ENCODE measurements around the gene NPB. TPM values are rescaled to one million over a fixed set of nuclear protein-coding genes. Genes with fewer than 3 reads are reported as not detected.
"Not testable (repeated sequence)": the region's sequence is repeated elsewhere in the genome, so short reads cannot be mapped to it uniquely, and the experiment has no call there.

NPB gene
- total and polyA plus RNA-seq, 2 donors (not counting 1 experiment from before 2014, with no cell fraction given) = 0.31 to 0.83 TPM

DNA sequence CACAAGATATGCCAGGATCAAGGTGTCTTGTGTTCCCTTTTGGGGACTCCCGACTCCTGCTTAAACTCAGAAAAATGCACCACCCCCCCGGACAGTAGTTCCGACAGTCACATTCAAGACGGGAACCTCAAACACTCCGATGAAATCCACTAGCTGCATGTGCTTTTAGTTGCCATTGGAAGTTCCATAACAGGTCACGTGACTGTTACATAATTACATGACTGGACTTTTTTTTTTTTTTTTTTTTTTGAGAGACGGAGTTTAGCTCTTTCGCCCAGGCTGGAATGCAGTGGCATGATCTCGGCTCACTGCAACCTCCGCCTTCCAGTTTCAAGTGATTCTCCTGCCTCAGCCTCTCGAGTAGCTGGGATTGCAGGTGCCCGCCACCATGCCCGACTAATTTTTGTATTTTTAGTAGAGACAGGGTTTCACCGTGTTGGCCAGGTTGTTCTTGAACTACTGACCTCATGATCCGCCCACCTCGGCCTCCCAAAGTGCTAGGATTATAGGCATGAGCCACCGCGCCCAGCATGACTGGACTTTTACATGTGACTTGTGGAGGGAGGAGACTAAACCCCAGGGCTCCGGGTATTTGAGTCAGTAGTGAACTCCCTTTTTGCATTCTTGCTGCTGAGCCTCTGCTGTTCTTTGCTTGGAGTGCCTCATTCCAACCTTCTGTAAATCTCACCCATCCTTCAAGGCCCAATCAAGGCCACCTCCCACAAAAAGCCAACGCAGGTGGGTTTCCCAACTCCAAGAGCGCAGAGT, 14.4 kb downstream of the NPB start:
- Histone ChIP-seq H3K27me3 (ENCODE audit: control insufficient read depth, insufficient read depth, low read length) (no peaks in the 10 kb centered on the region), H3K9ac (ENCODE audit: insufficient read depth, low read length) (no peak overlapping the region), H3K9me3 (ENCODE audit: control insufficient read depth, insufficient read depth, low read depth, low read length) (no peaks in the 10 kb centered on the region), H3K27ac (ENCODE audit: insufficient read depth, low read length) (peak overlapping the region; percentile 12), H3K36me3 (ENCODE audit: control insufficient read depth, insufficient read depth, low read length) (peaks cover 43% of the 10 kb centered on the region), H4K20me1 (ENCODE audit: control insufficient read depth, extremely low read depth, insufficient read depth, low read length) (no peaks in the 10 kb centered on the region), H3K4me3 (replicated peaks in 1 of 4; ENCODE audit: control extremely low read depth in 1 of 4, insufficient read depth in 1 of 4, low read depth in 3 of 4, low read length in 4 of 4) (peak overlapping the region; percentile 26 to 74 (median 70)), H3K4me1 (ENCODE audit: control insufficient read depth, extremely low read depth, insufficient read depth, low read length) (peaks cover 13% of the 10 kb centered on the region), H3K79me2 (ENCODE audit: control insufficient read depth, insufficient read depth, low read length) (peaks cover 43% of the 10 kb centered on the region), H2AFZ (ENCODE audit: low read length) (no peak overlapping the region), H3K4me2 (ENCODE audit: extremely low read depth, insufficient read depth, low read length) (peak overlapping the region; percentile 100)
- DNase-seq (ENCODE audit: low read depth in 2 of 2) = peak; percentile 41 to 72
- no peak for TF ChIP-seq EZH2 (IDR thresholded peaks at IDR 0.05; ENCODE audit: low read length, missing control alignments)
- TF ChIP-seq, protein P1, sequence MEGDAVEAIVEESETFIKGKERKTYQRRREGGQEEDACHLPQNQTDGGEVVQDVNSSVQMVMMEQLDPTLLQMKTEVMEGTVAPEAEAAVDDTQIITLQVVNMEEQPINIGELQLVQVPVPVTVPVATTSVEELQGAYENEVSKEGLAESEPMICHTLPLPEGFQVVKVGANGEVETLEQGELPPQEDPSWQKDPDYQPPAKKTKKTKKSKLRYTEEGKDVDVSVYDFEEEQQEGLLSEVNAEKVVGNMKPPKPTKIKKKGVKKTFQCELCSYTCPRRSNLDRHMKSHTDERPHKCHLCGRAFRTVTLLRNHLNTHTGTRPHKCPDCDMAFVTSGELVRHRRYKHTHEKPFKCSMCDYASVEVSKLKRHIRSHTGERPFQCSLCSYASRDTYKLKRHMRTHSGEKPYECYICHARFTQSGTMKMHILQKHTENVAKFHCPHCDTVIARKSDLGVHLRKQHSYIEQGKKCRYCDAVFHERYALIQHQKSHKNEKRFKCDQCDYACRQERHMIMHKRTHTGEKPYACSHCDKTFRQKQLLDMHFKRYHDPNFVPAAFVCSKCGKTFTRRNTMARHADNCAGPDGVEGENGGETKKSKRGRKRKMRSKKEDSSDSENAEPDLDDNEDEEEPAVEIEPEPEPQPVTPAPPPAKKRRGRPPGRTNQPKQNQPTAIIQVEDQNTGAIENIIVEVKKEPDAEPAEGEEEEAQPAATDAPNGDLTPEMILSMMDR (conservative IDR thresholded peaks at IDR 0.05 in 1 of 2, IDR thresholded peaks at IDR 0.05 in 1 of 2; ENCODE audit: low read depth in 1 of 2, low read length in 2 of 2) = no peak

DNA sequence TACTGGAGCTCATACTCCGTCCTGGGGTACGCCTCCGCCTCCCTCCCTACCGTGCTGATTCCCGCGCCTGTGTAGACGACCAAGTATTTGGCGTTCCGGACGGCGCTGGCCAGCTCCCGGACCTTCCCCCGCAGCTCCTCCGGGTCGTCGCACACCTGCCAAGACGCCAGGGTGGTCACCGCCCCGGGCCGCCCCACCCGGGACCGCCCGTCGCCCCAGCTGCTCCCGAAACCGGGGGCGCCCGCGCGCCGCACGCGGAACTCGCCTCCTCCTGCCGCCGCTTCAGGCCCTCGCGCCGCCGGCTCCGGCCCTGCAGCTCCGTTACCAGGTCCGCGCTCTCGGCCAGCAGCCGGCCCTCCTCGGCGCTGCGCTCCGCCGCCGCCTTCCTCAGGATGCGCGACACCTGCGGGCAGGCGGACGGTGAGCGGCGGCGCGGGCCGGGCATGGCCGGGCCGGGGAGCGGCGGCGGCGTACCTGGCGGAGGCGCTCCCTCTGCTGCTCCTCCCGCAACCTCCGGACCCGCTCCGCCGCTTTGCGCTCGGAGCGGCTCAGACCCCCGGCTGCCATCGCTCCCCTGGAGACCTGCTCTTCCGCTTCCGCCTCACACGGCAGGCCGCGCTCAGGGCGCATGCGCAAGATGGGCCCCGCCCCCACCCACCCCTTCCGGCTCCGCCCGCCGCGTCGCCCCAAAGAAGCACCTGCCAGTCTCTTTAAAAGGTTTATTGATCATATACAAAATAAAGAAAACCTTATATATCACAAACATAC, 15.7 kb downstream of the NPB start, which contains the start of gene SIRT7:
TSS of gene SIRT7 (minus strand) at position 612 of the 768 bp plus-strand sequence. CDS start at position 567, 45 bp downstream.
- Histone ChIP-seq H2AFZ (ENCODE audit: low read length) (no peak within 1 kb of the TSS), H3K4me1 (ENCODE audit: control insufficient read depth, extremely low read depth, insufficient read depth, low read length) (peaks cover 15% of the 10 kb centered on the region), H3K4me3 (replicated peaks in 1 of 4; ENCODE audit: control extremely low read depth in 1 of 4, insufficient read depth in 1 of 4, low read depth in 3 of 4, low read length in 4 of 4) (peak within 1 kb of the TSS; percentile 64 to 74 (median 70)), H4K20me1 (ENCODE audit: control insufficient read depth, extremely low read depth, insufficient read depth, low read length) (no peaks in the 10 kb centered on the region), H3K9ac (ENCODE audit: insufficient read depth, low read length) (peak within 1 kb of the TSS; percentile 72), H3K36me3 (ENCODE audit: control insufficient read depth, insufficient read depth, low read length) (peaks cover 46% of the 10 kb centered on the region), H3K9me3 (ENCODE audit: control insufficient read depth, insufficient read depth, low read depth, low read length) (no peaks in the 10 kb centered on the region), H3K27me3 (ENCODE audit: control insufficient read depth, insufficient read depth, low read length) (no peaks in the 10 kb centered on the region), H3K27ac (ENCODE audit: insufficient read depth, low read length) (peak within 1 kb of the TSS; percentile 56), H3K4me2 (ENCODE audit: extremely low read depth, insufficient read depth, low read length) (peak within 1 kb of the TSS; percentile 100), H3K79me2 (ENCODE audit: control insufficient read depth, insufficient read depth, low read length) (peaks cover 54% of the 10 kb centered on the region)
- no peak for TF ChIP-seq EZH2 (IDR thresholded peaks at IDR 0.05; ENCODE audit: low read length, missing control alignments)
- TF ChIP-seq, protein P1 (conservative IDR thresholded peaks at IDR 0.05 in 1 of 2, IDR thresholded peaks at IDR 0.05 in 1 of 2; ENCODE audit: low read depth in 1 of 2, low read length in 2 of 2) = no peak
- DNase-seq (ENCODE audit: low read depth in 2 of 2) = peak; percentile 48 to 64

DNA sequence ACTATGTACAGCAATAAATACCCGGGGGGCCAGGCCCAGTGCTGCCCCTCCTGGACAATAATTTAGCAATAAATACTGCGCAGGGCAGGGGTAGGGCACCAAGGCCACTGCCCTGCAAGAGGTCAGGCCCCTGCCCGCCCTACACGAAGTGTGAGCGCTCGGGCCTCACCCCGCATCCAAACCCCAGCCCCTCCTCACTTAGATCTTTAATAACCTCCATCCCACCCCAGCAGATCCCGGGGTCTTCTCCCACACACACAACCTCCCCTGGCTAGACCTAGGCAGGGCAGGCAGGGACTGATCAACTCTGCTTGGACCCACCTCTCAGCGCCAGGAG, 16.3 kb downstream of the NPB start:
- H3K79me2 ChIP-seq (ENCODE audit: control insufficient read depth, insufficient read depth, low read length) = peaks cover 59% of the 10 kb centered on the region
- H4K20me1 ChIP-seq (ENCODE audit: control insufficient read depth, extremely low read depth, insufficient read depth, low read length); H3K4me2 ChIP-seq (ENCODE audit: extremely low read depth, insufficient read depth, low read length); H3K9ac ChIP-seq (ENCODE audit: insufficient read depth, low read length); H2AFZ ChIP-seq (ENCODE audit: low read length); DNase-seq (ENCODE audit: low read depth in 2 of 2); H3K27ac ChIP-seq (ENCODE audit: insufficient read depth, low read length); H3K27me3 ChIP-seq (ENCODE audit: control insufficient read depth, insufficient read depth, low read length); H3K9me3 ChIP-seq (ENCODE audit: control insufficient read depth, insufficient read depth, low read depth, low read length): not testable (repeated sequence)
- H3K36me3 ChIP-seq (ENCODE audit: control insufficient read depth, insufficient read depth, low read length) = peaks cover 45% of the 10 kb centered on the region
- peak overlapping the region in 1 of 4 experiments; percentile 70 for H3K4me3 ChIP-seq (replicated peaks in 1 of 4; ENCODE audit: control extremely low read depth in 1 of 4, insufficient read depth in 1 of 4, low read depth in 3 of 4, low read length in 4 of 4)
- H3K4me1 ChIP-seq (ENCODE audit: control insufficient read depth, extremely low read depth, insufficient read depth, low read length) = peaks cover 17% of the 10 kb centered on the region

All from fibroblast of lung (primary cell).